Endothelial cell of umbilical vein (primary cell): ENCODE data around the gene SERINC1. TPM values are rescaled to one million over a fixed set of nuclear protein-coding genes. Genes with fewer than 3 reads are reported as not detected.

Source experiments
- BruUV-seq: library from RNA; stranded (reverse); fragments of 400-500 nt; replicated peaks from 2 replicates; lab custom pipeline; 2021; lab: Mats Ljungman, UMichigan
- CTCF ChIA-PET: fragments of 300-600, 350-600 bp; sonication (Branson Sonifier 250); formaldehyde crosslinking; loops from one replicate; lab custom pipeline; 2021; ENCODE audit warnings: antibody characterized with exemption, inconsistent platforms; lab: Charles Lee
- POLR2A ChIA-PET: fragments of 300-600, 350-600 bp; sonication (Branson Sonifier 250); formaldehyde crosslinking; loops from one replicate; lab custom pipeline; 2021; ENCODE audit warnings: antibody characterized with exemption, inconsistent platforms; lab: Charles Lee
- DNase-seq: peaks from one replicate; pipeline ENCODE4 v3.0.0-alpha.2; 2011; ENCODE audit warnings: low read depth, low spot score
- FAIRE-seq: peaks from 2 replicates; lab custom pipeline; 2011; peaks lifted over from hg19 to GRCh38; lab: Jason Lieb, UNC
- H2AFZ ChIP-seq: 2 replicates; pipeline ENCODE4 v1.6.0; 2012; ENCODE audit warnings: low read depth, low read length, control low read depth, inconsistent platforms
- H3K27ac ChIP-seq: 2 replicates; pipeline ENCODE4 v1.5.1; 2011; ENCODE audit warnings: low read depth, mild to moderate bottlenecking, control low read depth, low read length, moderate library complexity; ENCODE audit not compliant: insufficient read depth
- H3K27me3 ChIP-seq, 2 experiments: 2 replicates each; pipeline versions ENCODE4 v1.6.0 to v1.6.1; 2011; ENCODE audit warnings: low read length in 2 of 2, mixed read lengths in 1 of 2; ENCODE audit not compliant: control insufficient read depth in 2 of 2, insufficient read depth in 2 of 2
- H3K36me3 ChIP-seq, 2 experiments: 2 replicates in 1 of 2; 3 replicates in 1 of 2; pipeline ENCODE4 v1.5.1; 2011; ENCODE audit warnings: low read length in 2 of 2, mild to moderate bottlenecking in 1 of 2, moderate library complexity in 1 of 2; ENCODE audit not compliant: control insufficient read depth in 2 of 2, insufficient read depth in 2 of 2; ENCODE audit errors: extremely low read depth in 1 of 2
- H3K4me1 ChIP-seq: 3 replicates; pipeline ENCODE4 v1.5.1; 2011; ENCODE audit warnings: mild to moderate bottlenecking, low read length; ENCODE audit not compliant: control insufficient read depth, insufficient read depth; ENCODE audit errors: extremely low read depth
- H3K4me2 ChIP-seq: 2 replicates; pipeline ENCODE4 v1.6.1; 2011; ENCODE audit warnings: low read length, control low read depth, mixed read lengths; ENCODE audit not compliant: insufficient read depth
- H3K4me3 ChIP-seq, 3 experiments: fragments of 200-600 bp in 1 of 3; sonication (generic), shearing (Covaris generic) in 1 of 3; replicated peaks in 1 of 3; 2 replicates each; pipeline ENCODE4 v1.5.1; 2011 to 2016; ENCODE audit warnings: control low read depth in 3 of 3, low read length in 3 of 3, mild to moderate bottlenecking in 2 of 3, inconsistent platforms in 1 of 3, low read depth in 1 of 3, moderate library complexity in 1 of 3; ENCODE audit not compliant: insufficient read depth in 1 of 3
- H3K79me2 ChIP-seq: 2 replicates; pipeline ENCODE4 v1.6.0; 2012; ENCODE audit warnings: low read length, inconsistent platforms; ENCODE audit not compliant: control insufficient read depth, insufficient read depth
- H3K9ac ChIP-seq: replicated peaks from 2 replicates; pipeline ENCODE3; 2011; ENCODE audit warnings: low read length, control low read depth; ENCODE audit not compliant: insufficient read depth; ENCODE audit errors: extremely low read depth
- H3K9me1 ChIP-seq: replicated peaks from 3 replicates; pipeline ENCODE4 v1.6.0; 2011; ENCODE audit warnings: mild to moderate bottlenecking, low read length; ENCODE audit not compliant: control insufficient read depth, insufficient read depth; ENCODE audit errors: extremely low read depth
- H3K9me3 ChIP-seq: replicated peaks from 2 replicates; pipeline ENCODE4 v1.5.1; 2012; ENCODE audit warnings: low read length, inconsistent platforms; ENCODE audit not compliant: control insufficient read depth, insufficient read depth
- H4K20me1 ChIP-seq: replicated peaks from 2 replicates; pipeline ENCODE3; 2011; ENCODE audit warnings: mild to moderate bottlenecking, low read length; ENCODE audit not compliant: control insufficient read depth, insufficient read depth; ENCODE audit errors: extremely low read depth
- EZH2 ChIP-seq: IDR thresholded peaks from 2 replicates; pipeline ENCODE4 v1.6.1; 2012; ENCODE audit warnings: borderline replicate concordance, low read depth, mild to moderate bottlenecking, moderate library complexity, low read length, inconsistent platforms; ENCODE audit not compliant: severe bottlenecking
- GATA2 ChIP-seq: IDR thresholded peaks from 2 replicates; pipeline ENCODE4 v1.7.0; 2011; ENCODE audit warnings: low read depth, mild to moderate bottlenecking, moderate library complexity, mixed read lengths, low read length; ENCODE audit not compliant: insufficient read length, insufficient read depth
- JUN ChIP-seq: IDR thresholded peaks from 2 replicates; pipeline ENCODE4 v1.6.1; 2011; ENCODE audit warnings: borderline replicate concordance, low read depth; ENCODE audit not compliant: insufficient read length, insufficient read depth
- MYC ChIP-seq: IDR thresholded peaks from one replicate; pipeline ENCODE4 v1.6.1; 2011; ENCODE audit warnings: mild to moderate bottlenecking, low read depth, low read length
- POLR2A ChIP-seq: IDR thresholded peaks from 2 replicates; pipeline ENCODE4 v1.6.1; 2012; ENCODE audit warnings: low read depth, mild to moderate bottlenecking, control low read depth, low read length
- POLR2AphosphoS5 ChIP-seq: IDR thresholded peaks from 2 replicates; pipeline ENCODE4 v1.6.1; 2012; ENCODE audit warnings: low read depth, mild to moderate bottlenecking, control low read depth, low read length, moderate library complexity; ENCODE audit not compliant: insufficient read depth
- dilution Hi-C: fragments of 300-500 bp; cut with MboI; formaldehyde crosslinking; loops from one replicate; pipeline ENCODE4 v1.15.0; 2019; ENCODE audit warnings: low sequenced_read_pairs; ENCODE audit not compliant: extremely low pct_ligation_motif_present
- intact Hi-C: fragments of 100-400 bp; cut with micrococcal nuclease; formaldehyde crosslinking; loops from one replicate; pipeline ENCODE4 v1.10.0; 2022
- polyA plus RNA-seq, 4 experiments: library from polyadenylated mRNA; depleted of rRNA in 3 of 4; stranded (reverse) in 3 of 4; unstranded in 1 of 4; fragments of >200 nt; gene quantifications; 2 replicates each; pipeline versions ENCODE4 v1.2.1 to v1.2.3, GENCODE V29; 2011 to 2012; ENCODE audit warnings: missing spikeins in 1 of 4
- total RNA-seq: library from RNA; stranded (reverse); gene quantifications from 2 replicates; pipeline ENCODE4 v1.2.3, GENCODE V29; 2021
- TF ChIP-seq, protein P1 (sequence below), 2 donors: IDR thresholded peaks; 1 replicate in 1 of 2; 2 replicates in 1 of 2; pipeline ENCODE4 v1.5.1; 2011; ENCODE audit warnings: low read length in 2 of 2, mild to moderate bottlenecking in 2 of 2, moderate library complexity in 2 of 2, control low read depth in 1 of 2, inconsistent platforms in 1 of 2, low read depth in 1 of 2; ENCODE audit not compliant: insufficient read depth in 1 of 2; ENCODE audit errors: extremely low read depth in 1 of 2

SERINC1 gene
- total and polyA plus RNA-seq, 2 donors (not counting 3 experiments of a cell fraction or from before 2014, with no cell fraction given), result 40.4 to 76.5 TPM

DNA sequence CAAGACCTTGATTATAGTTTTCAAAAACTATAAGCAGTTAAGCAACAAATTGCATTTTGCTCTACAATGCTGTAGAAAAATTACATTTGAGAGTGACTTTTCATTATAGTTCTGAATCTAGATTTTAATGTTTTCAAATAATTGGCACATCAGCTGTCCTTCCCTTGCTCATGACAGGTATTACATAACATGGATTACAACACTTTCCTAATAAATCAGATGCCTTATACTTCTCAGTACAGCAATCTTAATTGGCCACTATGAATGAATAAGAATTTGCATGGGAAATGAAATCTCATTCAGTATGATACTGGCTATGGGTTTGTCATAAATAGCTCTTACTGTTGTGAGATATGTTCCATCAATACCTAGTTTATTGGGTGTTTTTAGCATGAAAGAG, 42.3 kb downstream of the SERINC1 start:
- H2AFZ ChIP-seq, result no peak overlapping the region
- no peaks in the 10 kb centered on the region for H4K20me1 ChIP-seq
- peaks cover under 1 to 2% of the 10 kb centered on the region in 2 experiments for H3K36me3 ChIP-seq
- intact Hi-C loops (no loop called here), dilution Hi-C loops (no loop called here)
- no peaks in the 10 kb centered on the region for H3K79me2 ChIP-seq
- TF ChIP-seq, protein P1, sequence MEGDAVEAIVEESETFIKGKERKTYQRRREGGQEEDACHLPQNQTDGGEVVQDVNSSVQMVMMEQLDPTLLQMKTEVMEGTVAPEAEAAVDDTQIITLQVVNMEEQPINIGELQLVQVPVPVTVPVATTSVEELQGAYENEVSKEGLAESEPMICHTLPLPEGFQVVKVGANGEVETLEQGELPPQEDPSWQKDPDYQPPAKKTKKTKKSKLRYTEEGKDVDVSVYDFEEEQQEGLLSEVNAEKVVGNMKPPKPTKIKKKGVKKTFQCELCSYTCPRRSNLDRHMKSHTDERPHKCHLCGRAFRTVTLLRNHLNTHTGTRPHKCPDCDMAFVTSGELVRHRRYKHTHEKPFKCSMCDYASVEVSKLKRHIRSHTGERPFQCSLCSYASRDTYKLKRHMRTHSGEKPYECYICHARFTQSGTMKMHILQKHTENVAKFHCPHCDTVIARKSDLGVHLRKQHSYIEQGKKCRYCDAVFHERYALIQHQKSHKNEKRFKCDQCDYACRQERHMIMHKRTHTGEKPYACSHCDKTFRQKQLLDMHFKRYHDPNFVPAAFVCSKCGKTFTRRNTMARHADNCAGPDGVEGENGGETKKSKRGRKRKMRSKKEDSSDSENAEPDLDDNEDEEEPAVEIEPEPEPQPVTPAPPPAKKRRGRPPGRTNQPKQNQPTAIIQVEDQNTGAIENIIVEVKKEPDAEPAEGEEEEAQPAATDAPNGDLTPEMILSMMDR (IDR thresholded peaks at IDR 0.05; ENCODE audit: extremely low read depth in 1 of 2, insufficient read depth in 1 of 2, low read depth in 1 of 2, low read length in 2 of 2), result no peak
- TF ChIP-seq POLR2AphosphoS5, result no peak
- TF ChIP-seq EZH2, result no peak
- no peak for TF ChIP-seq JUN
- no peak for TF ChIP-seq MYC
- no peak for TF ChIP-seq GATA2
- no peak for TF ChIP-seq POLR2A
- H3K9ac ChIP-seq, result no peak overlapping the region
- no peak overlapping the region for H3K4me2 ChIP-seq
- no peaks in the 10 kb centered on the region for H3K9me3 ChIP-seq
- BruUV-seq, result no TSS peak
- no peaks in the 10 kb centered on the region for H3K4me1 ChIP-seq
- FAIRE-seq (no peak), DNase-seq (no peak)
- no peaks in the 10 kb centered on the region for H3K9me1 ChIP-seq
- no peak overlapping the region for H3K4me3 ChIP-seq
- POLR2A ChIA-PET, result no interaction called here
- no peak overlapping the region for H3K27ac ChIP-seq
- CTCF ChIA-PET, result no interaction called here
- H3K27me3 ChIP-seq, result no peaks in the 10 kb centered on the region
